Measurements from ENCODE around the gene MED20. TPM values are rescaled to one million over a fixed set of nuclear protein-coding genes. Genes with fewer than 3 reads are reported as not detected.

MED20 gene
- polyA plus RNA-seq, 1 of the 3 experiments (the other 2 are of a cell fraction): 25.1 TPM

DNA sequence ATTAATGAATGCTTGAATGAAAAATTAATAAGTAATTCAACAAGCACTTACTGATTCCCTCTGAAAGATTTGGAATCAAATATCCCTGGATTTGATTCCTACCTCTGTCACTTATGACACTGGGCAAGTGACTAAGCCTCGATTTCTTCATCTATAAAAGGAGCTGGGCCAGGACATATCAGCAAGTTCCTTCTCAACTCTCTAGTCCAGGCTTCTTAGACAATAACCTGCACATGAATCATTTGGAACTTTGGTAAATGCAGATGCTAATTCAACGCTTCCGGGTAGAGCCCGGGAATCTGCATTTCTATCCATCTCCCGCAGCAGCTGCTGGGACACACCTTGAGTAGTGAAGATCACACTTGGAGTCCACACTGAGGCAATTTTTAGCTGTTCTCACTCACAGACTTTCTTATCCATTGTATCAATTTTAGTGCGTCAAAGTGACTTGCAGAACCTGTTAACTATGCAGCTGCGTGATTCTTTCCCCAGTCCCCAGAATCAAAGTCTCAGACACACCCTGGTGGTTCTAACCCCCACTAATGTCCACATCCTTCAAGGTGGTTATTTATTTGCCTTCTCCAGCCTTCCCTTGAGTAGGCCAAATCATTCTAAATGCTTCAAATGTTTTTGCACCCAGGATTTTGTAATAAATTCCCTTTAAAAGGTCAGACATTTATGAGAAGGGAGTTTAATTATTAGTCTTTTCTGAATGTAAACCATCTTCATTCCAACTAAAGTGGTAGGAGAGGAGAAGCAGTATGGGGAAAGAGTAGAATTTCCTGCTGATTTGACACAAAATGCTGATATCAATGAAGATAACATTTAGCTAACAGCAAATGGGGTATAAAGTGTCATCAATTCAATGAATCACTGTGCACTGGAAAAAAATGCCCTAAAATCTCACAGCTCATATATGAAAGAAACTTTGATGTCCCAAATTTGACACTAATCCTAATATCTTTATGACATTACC is 46.7 kb upstream of the MED20 start:
- Histone ChIP-seq H2AFZ (ENCODE audit: low read depth) (no peak overlapping the region), H3K36me3 (replicated peaks in 1 of 2; ENCODE audit: control insufficient read depth in 1 of 2, insufficient read depth in 2 of 2, low read length in 1 of 2) (no peaks in the 10 kb centered on the region), H3K9me2 (no peaks in the 10 kb centered on the region), H3K9ac (no peak overlapping the region), H3K79me2 (ENCODE audit: insufficient read depth) (no peaks in the 10 kb centered on the region), H3K4me2 (no peak overlapping the region), H3K4me3 (ENCODE audit: low read depth in 2 of 2, low read length in 1 of 2) (no peak overlapping the region), H3K27me3 (ENCODE audit: insufficient read depth) (no peaks in the 10 kb centered on the region), H4K20me1 (ENCODE audit: insufficient read depth) (no peaks in the 10 kb centered on the region), H3K27ac (ENCODE audit: low read depth in 2 of 2, low read length in 1 of 2) (no peak overlapping the region), H3F3A (replicated peaks; ENCODE audit: insufficient read depth) (peaks cover 3% of the 10 kb centered on the region), H3K4me1 (ENCODE audit: control insufficient read depth in 1 of 2, insufficient read depth in 2 of 2, low read depth in 1 of 2, low read length in 1 of 2) (peaks cover 0 to 9% of the 10 kb centered on the region in 2 experiments; a peak in 1 of 4 replicates), H3K9me3 (no peaks in the 10 kb centered on the region)
- no peak for DNase-seq
- ChIA-PET CTCF (interaction anchor here (0.7 to 1.8 kb wide), 3 partner anchors 9 to 46 kb away, joined by 3 to 5 read pairs (median 4); partner anchors contain the start of genes BYSL and MED20), POLR2A (no interaction called here)
- TF ChIP-seq SMC3 (IDR thresholded peaks at IDR 0.05; ENCODE audit: low read depth, low read length) (no peak), RFX5 (IDR thresholded peaks at IDR 0.05; ENCODE audit: low read length) (no peak), RCOR1 (IDR thresholded peaks at IDR 0.05; ENCODE audit: low read length) (no peak), MEF2A (IDR thresholded peaks at IDR 0.05; ENCODE audit: borderline replicate concordance, low read depth) (no peak), YY1 (IDR thresholded peaks at IDR 0.05; ENCODE audit: low read depth) (no peak), CHD2 (IDR thresholded peaks at IDR 0.05; ENCODE audit: low read length, partially characterized antibody) (no peak), EP300 (IDR thresholded peaks at IDR 0.05; ENCODE audit: borderline replicate concordance in 1 of 2, low read depth in 1 of 2, low read length in 1 of 2) (no peak), ELF1 (IDR thresholded peaks at IDR 0.05) (no peak), RAD21 (IDR thresholded peaks at IDR 0.05; ENCODE audit: low read length) (no peak), NFIC (IDR thresholded peaks at IDR 0.05; ENCODE audit: borderline replicate concordance) (no peak), SIN3A (IDR thresholded peaks at IDR 0.05; ENCODE audit: borderline replicate concordance, low read depth, low read length) (no peak)
- TF ChIP-seq, protein P1, sequence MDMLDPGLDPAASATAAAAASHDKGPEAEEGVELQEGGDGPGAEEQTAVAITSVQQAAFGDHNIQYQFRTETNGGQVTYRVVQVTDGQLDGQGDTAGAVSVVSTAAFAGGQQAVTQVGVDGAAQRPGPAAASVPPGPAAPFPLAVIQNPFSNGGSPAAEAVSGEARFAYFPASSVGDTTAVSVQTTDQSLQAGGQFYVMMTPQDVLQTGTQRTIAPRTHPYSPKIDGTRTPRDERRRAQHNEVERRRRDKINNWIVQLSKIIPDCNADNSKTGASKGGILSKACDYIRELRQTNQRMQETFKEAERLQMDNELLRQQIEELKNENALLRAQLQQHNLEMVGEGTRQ (IDR thresholded peaks at IDR 0.05; ENCODE audit: borderline replicate concordance, low read depth, low read length): no peak
- TF ChIP-seq, protein P2, sequence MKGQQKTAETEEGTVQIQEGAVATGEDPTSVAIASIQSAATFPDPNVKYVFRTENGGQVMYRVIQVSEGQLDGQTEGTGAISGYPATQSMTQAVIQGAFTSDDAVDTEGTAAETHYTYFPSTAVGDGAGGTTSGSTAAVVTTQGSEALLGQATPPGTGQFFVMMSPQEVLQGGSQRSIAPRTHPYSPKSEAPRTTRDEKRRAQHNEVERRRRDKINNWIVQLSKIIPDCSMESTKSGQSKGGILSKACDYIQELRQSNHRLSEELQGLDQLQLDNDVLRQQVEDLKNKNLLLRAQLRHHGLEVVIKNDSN (IDR thresholded peaks at IDR 0.05; ENCODE audit: borderline replicate concordance, low read depth): no peak
- TF ChIP-seq, protein P3, sequence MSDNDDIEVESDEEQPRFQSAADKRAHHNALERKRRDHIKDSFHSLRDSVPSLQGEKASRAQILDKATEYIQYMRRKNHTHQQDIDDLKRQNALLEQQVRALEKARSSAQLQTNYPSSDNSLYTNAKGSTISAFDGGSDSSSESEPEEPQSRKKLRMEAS (IDR thresholded peaks at IDR 0.05; ENCODE audit: low read depth): no peak
- TF ChIP-seq, protein P4, sequence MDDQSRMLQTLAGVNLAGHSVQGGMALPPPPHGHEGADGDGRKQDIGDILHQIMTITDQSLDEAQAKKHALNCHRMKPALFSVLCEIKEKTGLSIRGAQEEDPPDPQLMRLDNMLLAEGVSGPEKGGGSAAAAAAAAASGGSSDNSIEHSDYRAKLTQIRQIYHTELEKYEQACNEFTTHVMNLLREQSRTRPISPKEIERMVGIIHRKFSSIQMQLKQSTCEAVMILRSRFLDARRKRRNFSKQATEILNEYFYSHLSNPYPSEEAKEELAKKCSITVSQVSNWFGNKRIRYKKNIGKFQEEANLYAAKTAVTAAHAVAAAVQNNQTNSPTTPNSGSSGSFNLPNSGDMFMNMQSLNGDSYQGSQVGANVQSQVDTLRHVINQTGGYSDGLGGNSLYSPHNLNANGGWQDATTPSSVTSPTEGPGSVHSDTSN (IDR thresholded peaks at IDR 0.05): no peak
- 87% methylated on average over 7 of the region's 7 CpGs for WGBS (ENCODE audit: low lambda C conversion rate)

Measured in SK-N-SH (cell line).